ENCODE data around the gene WDR55. TPM values are rescaled to one million over a fixed set of nuclear protein-coding genes. Genes with fewer than 3 reads are reported as not detected.
A peak's percentile ranks its signal among the peaks of the same experiment; 100 is the strongest.

The WDR55 gene
- total and polyA plus RNA-seq, 2 of the 13 experiments (the other 11 are each of a cell fraction or from before 2014, with no cell fraction given), result 17.7 to 18.2 TPM

DNA sequence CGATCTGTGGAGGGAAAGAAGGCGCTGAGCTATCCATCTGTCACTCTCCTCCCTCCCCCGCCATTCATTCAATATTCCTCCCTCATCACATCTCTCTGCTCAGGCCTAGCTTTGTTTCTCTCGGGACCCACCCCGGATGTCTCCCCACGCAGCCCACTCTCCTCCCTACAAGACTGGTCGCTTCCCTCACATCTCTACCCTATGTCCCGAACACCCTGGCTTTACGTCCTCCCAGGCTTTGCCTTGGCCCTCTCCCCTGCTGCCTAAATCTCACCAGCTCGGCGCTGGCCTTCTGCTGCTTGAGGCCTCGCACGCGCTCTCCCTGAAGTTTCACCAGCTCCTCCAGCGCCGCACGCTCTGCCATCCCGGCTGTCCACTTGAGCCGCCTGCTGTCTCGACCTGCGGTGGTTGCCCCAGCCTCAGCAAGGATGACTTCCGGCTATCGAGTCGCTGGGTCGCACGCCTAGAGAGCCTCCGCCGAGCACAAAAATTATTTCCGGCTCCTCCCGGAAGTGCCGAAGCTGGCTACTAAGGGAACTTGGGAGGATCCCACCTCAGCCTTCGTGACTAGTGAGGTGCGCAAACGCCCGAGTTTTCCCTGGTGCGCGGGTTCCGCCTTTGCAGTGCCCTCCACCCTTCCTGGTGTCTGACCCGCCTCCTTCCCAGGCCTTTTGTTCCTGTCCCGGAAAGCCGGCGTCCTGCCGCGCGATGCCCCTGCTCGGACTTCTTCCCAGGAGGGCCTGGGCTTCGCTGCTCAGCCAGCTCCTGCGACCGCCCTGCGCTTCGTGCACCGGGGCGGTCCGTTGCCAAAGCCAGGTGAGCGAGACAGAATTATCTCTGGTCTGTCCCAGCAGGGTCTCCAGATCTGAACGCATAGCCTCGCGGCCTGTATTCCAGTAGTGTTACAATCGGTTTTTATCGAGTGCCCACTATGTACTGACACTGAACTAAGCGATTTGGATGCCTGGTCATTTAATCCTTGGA lies 26.5 kb downstream of the WDR55 start, which contains the start of the genes HARS1 and HARS2 (continued):
- TF ChIP-seq, protein P1, sequence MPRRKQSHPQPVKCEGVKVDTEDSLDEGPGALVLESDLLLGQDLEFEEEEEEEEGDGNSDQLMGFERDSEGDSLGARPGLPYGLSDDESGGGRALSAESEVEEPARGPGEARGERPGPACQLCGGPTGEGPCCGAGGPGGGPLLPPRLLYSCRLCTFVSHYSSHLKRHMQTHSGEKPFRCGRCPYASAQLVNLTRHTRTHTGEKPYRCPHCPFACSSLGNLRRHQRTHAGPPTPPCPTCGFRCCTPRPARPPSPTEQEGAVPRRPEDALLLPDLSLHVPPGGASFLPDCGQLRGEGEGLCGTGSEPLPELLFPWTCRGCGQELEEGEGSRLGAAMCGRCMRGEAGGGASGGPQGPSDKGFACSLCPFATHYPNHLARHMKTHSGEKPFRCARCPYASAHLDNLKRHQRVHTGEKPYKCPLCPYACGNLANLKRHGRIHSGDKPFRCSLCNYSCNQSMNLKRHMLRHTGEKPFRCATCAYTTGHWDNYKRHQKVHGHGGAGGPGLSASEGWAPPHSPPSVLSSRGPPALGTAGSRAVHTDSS (CRISPR knock-in tag; conservative IDR thresholded peaks at IDR 0.05), result no peak; the same call in 1 of the 2 replicates
- TF ChIP-seq, protein P2, sequence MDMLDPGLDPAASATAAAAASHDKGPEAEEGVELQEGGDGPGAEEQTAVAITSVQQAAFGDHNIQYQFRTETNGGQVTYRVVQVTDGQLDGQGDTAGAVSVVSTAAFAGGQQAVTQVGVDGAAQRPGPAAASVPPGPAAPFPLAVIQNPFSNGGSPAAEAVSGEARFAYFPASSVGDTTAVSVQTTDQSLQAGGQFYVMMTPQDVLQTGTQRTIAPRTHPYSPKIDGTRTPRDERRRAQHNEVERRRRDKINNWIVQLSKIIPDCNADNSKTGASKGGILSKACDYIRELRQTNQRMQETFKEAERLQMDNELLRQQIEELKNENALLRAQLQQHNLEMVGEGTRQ (IDR thresholded peaks at IDR 0.05; ENCODE audit: low read depth, low read length), result no peak
- TF ChIP-seq, protein P2 (CRISPR knock-in tag; IDR thresholded peaks at IDR 0.05; ENCODE audit: borderline replicate concordance), result no peak
- peak; percentile 79; the same call in 1 of the 2 replicates for TF ChIP-seq ZNF724P (CRISPR knock-in tag; IDR thresholded peaks at IDR 0.05; ENCODE audit: borderline replicate concordance)
- no peak for TF ChIP-seq ZNF557 (CRISPR knock-in tag; IDR thresholded peaks at IDR 0.05)
- no peak for TF ChIP-seq ZBTB3 (CRISPR knock-in tag; IDR thresholded peaks at IDR 0.05; ENCODE audit: borderline replicate concordance, low read depth)
- no peak for TF ChIP-seq ZNF775 (CRISPR knock-in tag; IDR thresholded peaks at IDR 0.05; ENCODE audit: borderline replicate concordance)
- TF ChIP-seq, protein P3, sequence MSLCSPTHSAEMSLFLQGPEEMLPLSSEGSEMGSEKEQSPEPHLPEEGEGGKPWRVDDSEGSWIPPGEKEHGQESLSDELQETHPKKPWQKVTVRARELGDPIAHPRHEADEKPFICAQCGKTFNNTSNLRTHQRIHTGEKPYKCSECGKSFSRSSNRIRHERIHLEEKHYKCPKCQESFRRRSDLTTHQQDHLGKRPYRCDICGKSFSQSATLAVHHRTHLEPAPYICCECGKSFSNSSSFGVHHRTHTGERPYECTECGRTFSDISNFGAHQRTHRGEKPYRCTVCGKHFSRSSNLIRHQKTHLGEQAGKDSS (CRISPR knock-in tag; IDR thresholded peaks at IDR 0.05; ENCODE audit: borderline replicate concordance, low read depth), result no peak
- TF ChIP-seq ZNF83 (CRISPR knock-in tag; IDR thresholded peaks at IDR 0.05; ENCODE audit: borderline replicate concordance), result no peak
- peak; percentile 75 for TF ChIP-seq ZSCAN29 (CRISPR knock-in tag; conservative IDR thresholded peaks at IDR 0.05)
- TF ChIP-seq KDM1A (CRISPR knock-in tag; IDR thresholded peaks at IDR 0.05), result peak; percentile 43; the same call in 1 of the 2 replicates
- TF ChIP-seq ZBTB1 (CRISPR knock-in tag; IDR thresholded peaks at IDR 0.05; ENCODE audit: borderline replicate concordance), result no peak
- TF ChIP-seq ELF1 (CRISPR knock-in tag; IDR thresholded peaks at IDR 0.05), result peak; percentile 97
- TF ChIP-seq, protein P4, sequence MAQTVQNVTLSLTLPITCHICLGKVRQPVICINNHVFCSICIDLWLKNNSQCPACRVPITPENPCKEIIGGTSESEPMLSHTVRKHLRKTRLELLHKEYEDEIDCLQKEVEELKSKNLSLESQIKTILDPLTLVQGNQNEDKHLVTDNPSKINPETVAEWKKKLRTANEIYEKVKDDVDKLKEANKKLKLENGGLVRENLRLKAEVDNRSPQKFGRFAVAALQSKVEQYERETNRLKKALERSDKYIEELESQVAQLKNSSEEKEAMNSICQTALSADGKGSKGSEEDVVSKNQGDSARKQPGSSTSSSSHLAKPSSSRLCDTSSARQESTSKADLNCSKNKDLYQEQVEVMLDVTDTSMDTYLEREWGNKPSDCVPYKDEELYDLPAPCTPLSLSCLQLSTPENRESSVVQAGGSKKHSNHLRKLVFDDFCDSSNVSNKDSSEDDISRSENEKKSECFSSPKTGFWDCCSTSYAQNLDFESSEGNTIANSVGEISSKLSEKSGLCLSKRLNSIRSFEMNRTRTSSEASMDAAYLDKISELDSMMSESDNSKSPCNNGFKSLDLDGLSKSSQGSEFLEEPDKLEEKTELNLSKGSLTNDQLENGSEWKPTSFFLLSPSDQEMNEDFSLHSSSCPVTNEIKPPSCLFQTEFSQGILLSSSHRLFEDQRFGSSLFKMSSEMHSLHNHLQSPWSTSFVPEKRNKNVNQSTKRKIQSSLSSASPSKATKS (CRISPR knock-in tag; IDR thresholded peaks at IDR 0.05), result no peak
- TF ChIP-seq ZC3H4 (CRISPR knock-in tag; IDR thresholded peaks at IDR 0.05; ENCODE audit: borderline replicate concordance), result no peak
- TF ChIP-seq, protein P5, sequence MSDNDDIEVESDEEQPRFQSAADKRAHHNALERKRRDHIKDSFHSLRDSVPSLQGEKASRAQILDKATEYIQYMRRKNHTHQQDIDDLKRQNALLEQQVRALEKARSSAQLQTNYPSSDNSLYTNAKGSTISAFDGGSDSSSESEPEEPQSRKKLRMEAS (IDR thresholded peaks at IDR 0.05), result peak; percentile 85
- TF ChIP-seq GATA4 (IDR thresholded peaks at IDR 0.05; ENCODE audit: borderline replicate concordance, low read depth), result no peak
- TF ChIP-seq, protein P6, sequence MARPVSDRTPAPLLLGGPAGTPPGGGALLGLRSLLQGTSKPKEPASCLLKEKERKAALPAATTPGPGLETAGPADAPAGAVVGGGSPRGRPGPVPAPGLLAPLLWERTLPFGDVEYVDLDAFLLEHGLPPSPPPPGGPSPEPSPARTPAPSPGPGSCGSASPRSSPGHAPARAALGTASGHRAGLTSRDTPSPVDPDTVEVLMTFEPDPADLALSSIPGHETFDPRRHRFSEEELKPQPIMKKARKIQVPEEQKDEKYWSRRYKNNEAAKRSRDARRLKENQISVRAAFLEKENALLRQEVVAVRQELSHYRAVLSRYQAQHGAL (CRISPR knock-in tag; IDR thresholded peaks at IDR 0.05; ENCODE audit: not compliant biosample characterization), result peak; percentile 87
- peak; percentile 42; the same call in 1 of the 2 replicates for TF ChIP-seq TSC22D2 (CRISPR knock-in tag; IDR thresholded peaks at IDR 0.05; ENCODE audit: borderline replicate concordance)
- peak; percentile 82; the same call in 1 of the 2 replicates for TF ChIP-seq ZNF431 (CRISPR knock-in tag; IDR thresholded peaks at IDR 0.05; ENCODE audit: borderline replicate concordance, low read depth)

Data from HepG2 (cell line).